Neural cell (in vitro differentiated cells): ENCODE measurements around the gene SDHB. TPM values are rescaled to one million over a fixed set of nuclear protein-coding genes. Genes with fewer than 3 reads are reported as not detected.

ENCODE experiments used
- H2AFZ ChIP-seq: fragments of 200-600, 300-800 bp; sonication (generic), shearing (Covaris generic); 2 replicates; pipeline ENCODE4 v1.6.0; 2014; ENCODE audit warnings: low read depth, mild to moderate bottlenecking, antibody characterized with exemption, low read length, moderate library complexity
- H3F3A ChIP-seq: fragments of 200-600 bp; shearing (Covaris generic); 2 replicates; pipeline ENCODE4 v1.6.1; 2016; ENCODE audit warnings: mild to moderate bottlenecking, moderate library complexity, mixed read lengths, antibody characterized with exemption, low read length; ENCODE audit not compliant: insufficient read depth, poor library complexity, severe bottlenecking
- H3K27ac ChIP-seq: fragments of 200-600, 300-800 bp; sonication (generic), shearing (Covaris generic); 2 replicates; pipeline ENCODE4 v1.5.1; 2014; ENCODE audit warnings: mild to moderate bottlenecking, low read length, moderate library complexity
- H3K27me3 ChIP-seq: fragments of 300-800, 200-600 bp; sonication (generic), shearing (Covaris generic); 2 replicates; pipeline ENCODE4 v1.6.0; 2014; ENCODE audit warnings: mild to moderate bottlenecking, low read depth, low read length, moderate library complexity; ENCODE audit not compliant: insufficient read depth
- H3K36me3 ChIP-seq: fragments of 300-800, 200-600 bp; sonication (generic), shearing (Covaris generic); 2 replicates; pipeline ENCODE4 v1.5.1; 2014; ENCODE audit warnings: mild to moderate bottlenecking, antibody characterized with exemption, low read length, moderate library complexity; ENCODE audit not compliant: insufficient read depth
- H3K4me2 ChIP-seq: fragments of 300-800, 200-600 bp; sonication (generic), shearing (Covaris generic); 2 replicates; pipeline ENCODE4 v1.6.0; 2014; ENCODE audit warnings: mild to moderate bottlenecking, low read length
- H3K4me3 ChIP-seq: fragments of 300-800, 200-600 bp; sonication (generic), shearing (Covaris generic); 2 replicates; pipeline ENCODE4 v1.5.1; 2014; ENCODE audit warnings: mild to moderate bottlenecking, low read length, moderate library complexity
- H3K79me2 ChIP-seq: fragments of 200-600 bp; shearing (Covaris generic); replicated peaks from 2 replicates; pipeline ENCODE4 v1.6.0; 2014; ENCODE audit warnings: mild to moderate bottlenecking, low read length, moderate library complexity; ENCODE audit not compliant: insufficient read depth
- H3K9ac ChIP-seq: fragments of 300-800, 200-600 bp; sonication (generic), shearing (Covaris generic); 2 replicates; pipeline ENCODE4 v1.6.1; 2016; ENCODE audit warnings: mild to moderate bottlenecking, low read length, mixed read lengths
- H3K9me2 ChIP-seq: fragments of 200-600 bp; shearing (Covaris generic); 2 replicates; pipeline ENCODE4 v1.6.1; 2016; ENCODE audit warnings: mild to moderate bottlenecking, low read length, mixed read lengths; ENCODE audit not compliant: insufficient read depth
- H3K9me3 ChIP-seq: fragments of 200-600, 300-800 bp; sonication (generic), shearing (Covaris generic); 2 replicates; pipeline ENCODE4 v1.6.1; 2016; ENCODE audit warnings: mild to moderate bottlenecking, mixed run types, low read length, moderate library complexity, mixed read lengths
- H4K20me1 ChIP-seq: fragments of 200-600 bp; shearing (Covaris generic); 2 replicates; pipeline ENCODE4 v1.6.1; 2016; ENCODE audit warnings: mild to moderate bottlenecking, mixed run types; ENCODE audit not compliant: insufficient read depth
- EP300 ChIP-seq: fragments of 450-650 bp; conservative IDR thresholded peaks from 2 replicates; pipeline ENCODE4 v1.6.1; 2014; ENCODE audit warnings: antibody characterized with exemption, mild to moderate bottlenecking, moderate library complexity; ENCODE audit not compliant: poor library complexity, severe bottlenecking
- EZH2 ChIP-seq: fragments of 200-600, 300-800 bp; shearing (Covaris generic), sonication (generic); IDR thresholded peaks from 2 replicates; pipeline ENCODE4 v1.6.1; 2014; ENCODE audit warnings: antibody characterized with exemption, low read length, borderline replicate concordance, mild to moderate bottlenecking; ENCODE audit not compliant: insufficient read depth, poor library complexity, severe bottlenecking
- MXI1 ChIP-seq: fragments of 450-650 bp; conservative IDR thresholded peaks from 2 replicates; pipeline ENCODE4 v1.6.1; 2014; ENCODE audit warnings: antibody characterized with exemption, mild to moderate bottlenecking; ENCODE audit not compliant: poor library complexity, severe bottlenecking
- POLR2AphosphoS5 ChIP-seq: IDR thresholded peaks from 2 replicates; pipeline ENCODE4 v1.6.1; 2012
- RAD21 ChIP-seq: fragments of 450-650 bp; conservative IDR thresholded peaks from 2 replicates; pipeline ENCODE4 v1.6.1; 2014; ENCODE audit warnings: antibody characterized with exemption, mild to moderate bottlenecking, moderate library complexity
- SMC3 ChIP-seq: fragments of 450-650 bp; conservative IDR thresholded peaks from 2 replicates; pipeline ENCODE4 v1.6.1; 2014; ENCODE audit warnings: antibody characterized with exemption, mild to moderate bottlenecking, moderate library complexity; ENCODE audit not compliant: poor library complexity
- TAF1 ChIP-seq: IDR thresholded peaks from 2 replicates; pipeline ENCODE4 v1.6.1; 2012; ENCODE audit warnings: low read depth
- polyA plus RNA-seq: library from polyadenylated mRNA; depleted of rRNA; stranded (reverse); fragments of >200 nt; gene quantifications from 2 replicates; pipeline ENCODE4 v1.2.3, GENCODE V29; 2014
- TF ChIP-seq, protein P1 (sequence below): IDR thresholded peaks from 2 replicates; pipeline ENCODE4 v1.6.1; 2012; ENCODE audit warnings: borderline replicate concordance
- TF ChIP-seq, protein P2 (sequence below): fragments of 450-650 bp; IDR thresholded peaks from 2 replicates; pipeline ENCODE4 v1.5.1; 2014; ENCODE audit warnings: antibody characterized with exemption, mild to moderate bottlenecking, moderate library complexity; ENCODE audit not compliant: poor library complexity, severe bottlenecking

The SDHB gene
- polyA plus RNA-seq, 1 donor from 2014 or later: 129 TPM

DNA sequence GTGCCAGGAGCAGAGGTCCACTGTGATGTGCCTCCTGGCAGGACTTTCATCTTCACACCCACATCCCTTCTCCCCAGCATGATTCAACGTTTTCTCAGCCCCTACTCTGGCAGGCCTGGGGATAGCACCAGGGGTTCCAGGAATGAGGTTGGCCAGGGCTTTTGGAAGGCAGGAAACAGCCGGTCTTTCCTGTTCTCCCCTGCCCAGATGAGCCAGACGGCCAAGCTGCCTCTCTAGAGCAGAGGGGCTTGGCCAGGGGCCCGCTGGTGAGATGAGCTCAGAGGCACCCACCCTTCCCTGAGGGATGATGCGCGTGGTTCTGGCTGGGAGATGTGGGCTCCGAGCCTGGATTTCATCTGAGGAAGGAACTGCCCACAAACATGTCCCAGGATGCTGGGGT is 69.1 kb downstream of the SDHB start:
- no peaks in the 10 kb centered on the region for H3K36me3 ChIP-seq

DNA sequence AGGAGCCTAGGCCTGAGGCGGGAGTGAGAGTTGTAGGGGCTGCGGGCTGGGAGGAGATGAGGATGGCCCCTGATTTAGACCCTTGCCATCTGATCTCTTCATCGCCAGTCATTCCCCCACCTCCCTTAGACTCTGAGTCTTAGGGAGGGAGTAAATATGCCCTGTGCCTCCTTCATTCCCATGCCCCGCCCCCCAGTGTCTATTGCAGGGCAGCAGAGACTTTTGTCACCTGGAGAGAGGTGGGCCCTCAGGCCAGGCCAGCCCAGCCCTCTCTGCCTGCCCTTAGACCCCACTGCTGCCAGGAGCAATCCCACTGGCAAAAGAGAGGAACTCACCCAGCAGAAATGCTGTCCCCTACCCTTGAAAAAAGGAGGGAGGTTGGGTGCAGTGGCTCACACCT is 70.2 kb downstream of the SDHB start:
- Histone ChIP-seq H3K9ac (no peak overlapping the region), H3K4me2 (no peak overlapping the region), H3K36me3 (no peaks in the 10 kb centered on the region)

More for the DNA sequence above, 69.1 kb downstream of the SDHB start:
- Histone ChIP-seq H3K4me2 (no peak overlapping the region), H3K4me3 (no peak overlapping the region), H3K9me2 (no peaks in the 10 kb centered on the region), H3K9me3 (no peaks in the 10 kb centered on the region), H3K27me3 (peaks cover 4% of the 10 kb centered on the region), H3F3A (no peaks in the 10 kb centered on the region), H2AFZ (no peak overlapping the region), H3K9ac (no peak overlapping the region), H3K79me2 (peaks cover 4% of the 10 kb centered on the region), H3K27ac (no peak overlapping the region), H4K20me1 (no peaks in the 10 kb centered on the region)
- TF ChIP-seq TAF1: no peak
- no peak for TF ChIP-seq MXI1
- no peak for TF ChIP-seq EP300
- no peak for TF ChIP-seq SMC3
- TF ChIP-seq, protein P1, sequence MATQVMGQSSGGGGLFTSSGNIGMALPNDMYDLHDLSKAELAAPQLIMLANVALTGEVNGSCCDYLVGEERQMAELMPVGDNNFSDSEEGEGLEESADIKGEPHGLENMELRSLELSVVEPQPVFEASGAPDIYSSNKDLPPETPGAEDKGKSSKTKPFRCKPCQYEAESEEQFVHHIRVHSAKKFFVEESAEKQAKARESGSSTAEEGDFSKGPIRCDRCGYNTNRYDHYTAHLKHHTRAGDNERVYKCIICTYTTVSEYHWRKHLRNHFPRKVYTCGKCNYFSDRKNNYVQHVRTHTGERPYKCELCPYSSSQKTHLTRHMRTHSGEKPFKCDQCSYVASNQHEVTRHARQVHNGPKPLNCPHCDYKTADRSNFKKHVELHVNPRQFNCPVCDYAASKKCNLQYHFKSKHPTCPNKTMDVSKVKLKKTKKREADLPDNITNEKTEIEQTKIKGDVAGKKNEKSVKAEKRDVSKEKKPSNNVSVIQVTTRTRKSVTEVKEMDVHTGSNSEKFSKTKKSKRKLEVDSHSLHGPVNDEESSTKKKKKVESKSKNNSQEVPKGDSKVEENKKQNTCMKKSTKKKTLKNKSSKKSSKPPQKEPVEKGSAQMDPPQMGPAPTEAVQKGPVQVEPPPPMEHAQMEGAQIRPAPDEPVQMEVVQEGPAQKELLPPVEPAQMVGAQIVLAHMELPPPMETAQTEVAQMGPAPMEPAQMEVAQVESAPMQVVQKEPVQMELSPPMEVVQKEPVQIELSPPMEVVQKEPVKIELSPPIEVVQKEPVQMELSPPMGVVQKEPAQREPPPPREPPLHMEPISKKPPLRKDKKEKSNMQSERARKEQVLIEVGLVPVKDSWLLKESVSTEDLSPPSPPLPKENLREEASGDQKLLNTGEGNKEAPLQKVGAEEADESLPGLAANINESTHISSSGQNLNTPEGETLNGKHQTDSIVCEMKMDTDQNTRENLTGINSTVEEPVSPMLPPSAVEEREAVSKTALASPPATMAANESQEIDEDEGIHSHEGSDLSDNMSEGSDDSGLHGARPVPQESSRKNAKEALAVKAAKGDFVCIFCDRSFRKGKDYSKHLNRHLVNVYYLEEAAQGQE: no peak
- TF ChIP-seq RAD21: no peak

More for the DNA sequence above, 70.2 kb downstream of the SDHB start:
- Histone ChIP-seq H4K20me1 (no peaks in the 10 kb centered on the region), H3K9me3 (no peaks in the 10 kb centered on the region), H3K27me3 (peaks cover 4% of the 10 kb centered on the region), H3K9me2 (no peaks in the 10 kb centered on the region), H3K4me3 (no peak overlapping the region), H3K79me2 (peaks cover 4% of the 10 kb centered on the region), H2AFZ (no peak overlapping the region), H3F3A (no peaks in the 10 kb centered on the region), H3K27ac (no peak overlapping the region)
- TF ChIP-seq EZH2 (no peak), TAF1 (no peak), POLR2AphosphoS5 (no peak), EP300 (no peak), SMC3 (no peak), MXI1 (no peak), RAD21 (no peak)
- TF ChIP-seq, protein P1: no peak
- TF ChIP-seq, protein P2, sequence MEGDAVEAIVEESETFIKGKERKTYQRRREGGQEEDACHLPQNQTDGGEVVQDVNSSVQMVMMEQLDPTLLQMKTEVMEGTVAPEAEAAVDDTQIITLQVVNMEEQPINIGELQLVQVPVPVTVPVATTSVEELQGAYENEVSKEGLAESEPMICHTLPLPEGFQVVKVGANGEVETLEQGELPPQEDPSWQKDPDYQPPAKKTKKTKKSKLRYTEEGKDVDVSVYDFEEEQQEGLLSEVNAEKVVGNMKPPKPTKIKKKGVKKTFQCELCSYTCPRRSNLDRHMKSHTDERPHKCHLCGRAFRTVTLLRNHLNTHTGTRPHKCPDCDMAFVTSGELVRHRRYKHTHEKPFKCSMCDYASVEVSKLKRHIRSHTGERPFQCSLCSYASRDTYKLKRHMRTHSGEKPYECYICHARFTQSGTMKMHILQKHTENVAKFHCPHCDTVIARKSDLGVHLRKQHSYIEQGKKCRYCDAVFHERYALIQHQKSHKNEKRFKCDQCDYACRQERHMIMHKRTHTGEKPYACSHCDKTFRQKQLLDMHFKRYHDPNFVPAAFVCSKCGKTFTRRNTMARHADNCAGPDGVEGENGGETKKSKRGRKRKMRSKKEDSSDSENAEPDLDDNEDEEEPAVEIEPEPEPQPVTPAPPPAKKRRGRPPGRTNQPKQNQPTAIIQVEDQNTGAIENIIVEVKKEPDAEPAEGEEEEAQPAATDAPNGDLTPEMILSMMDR: no peak
